Body of pancreas (tissue), 4 donors: ENCODE measurements around the gene ROBO1. TPM values are rescaled to one million over a fixed set of nuclear protein-coding genes. Genes with fewer than 3 reads are reported as not detected.

Source experiments
- ATAC-seq: fragments of 150-250 bp; one replicate; pipeline ENCODE4 v1.9.1; 2016
- DNase-seq, 4 donors: peaks; one replicate each; pipeline ENCODE4 v3.0.0-alpha.2; 2019
- H3K27ac ChIP-seq, 4 donors: fragments of 200-600 bp; sonication (generic); 1 replicate in 3 of 4; 2 replicates in 1 of 4; pipeline versions ENCODE4 v1.5.1 to v1.6.1; 2016 to 2019; ENCODE audit warnings: mild to moderate bottlenecking in 1 of 4, mixed read lengths in 1 of 4, moderate library complexity in 1 of 4
- H3K27me3 ChIP-seq, 2 donors: fragments of 200-600 bp; sonication (generic); one replicate each; pipeline ENCODE4 v1.6.0; 2016; ENCODE audit warnings: mild to moderate bottlenecking in 1 of 2
- H3K36me3 ChIP-seq, 2 donors: fragments of 200-600 bp; sonication (generic); replicated peaks in 1 of 2; 2 replicates each; pipeline ENCODE4 v1.5.1; 2016; ENCODE audit warnings: low read depth in 2 of 2; ENCODE audit not compliant: insufficient read depth in 1 of 2
- H3K4me1 ChIP-seq: fragments of 200-600 bp; sonication (generic); one replicate; pipeline ENCODE4 v1.6.0; 2016
- H3K4me3 ChIP-seq, 2 donors: fragments of 200-600 bp; sonication (generic); 1 replicate in 1 of 2; 2 replicates in 1 of 2; pipeline ENCODE4 v1.5.1; 2016 to 2019
- H3K9me3 ChIP-seq, 3 donors: fragments of 200-600 bp; sonication (generic); 1 replicate in 2 of 3; 2 replicates in 1 of 3; pipeline ENCODE4 v1.5.1; 2016
- CTCF ChIP-seq, 7 experiments: fragments of 450-650 bp in 4 of 7; fragments of 200-600 bp in 3 of 7; sonication (generic) in 3 of 7; IDR thresholded peaks; one replicate each; pipeline ENCODE4 v1.5.1; 2016 to 2019; ENCODE audit warnings: antibody characterized with exemption in 7 of 7
- POLR2A ChIP-seq, 3 donors: fragments of 450-650 bp; IDR thresholded peaks; one replicate each; pipeline ENCODE4 v1.6.1; 2016; ENCODE audit warnings: antibody characterized with exemption in 3 of 3, mild to moderate bottlenecking in 2 of 3
- WGBS, 2 donors: methylation state at CpG; one replicate each; pipeline ENCODE4 v1.1.5; 2017; 5-methylcytosine and 5-hydroxymethylcytosine counted together
- intact Hi-C: fragments of 100-400 bp; cut with DNase I; formaldehyde crosslinking; loops from one replicate; pipeline ENCODE4 v1.15.1; 2023
- total RNA-seq, 2 donors: library from RNA; depleted of rRNA; stranded (reverse); fragments of >200 nt; gene quantifications; one replicate each; pipeline ENCODE4 v1.1.0, GENCODE V29; 2016

ROBO1 gene
- total RNA-seq, 2 donors from 2014 or later, result 3.9 to 9.9 TPM

DNA sequence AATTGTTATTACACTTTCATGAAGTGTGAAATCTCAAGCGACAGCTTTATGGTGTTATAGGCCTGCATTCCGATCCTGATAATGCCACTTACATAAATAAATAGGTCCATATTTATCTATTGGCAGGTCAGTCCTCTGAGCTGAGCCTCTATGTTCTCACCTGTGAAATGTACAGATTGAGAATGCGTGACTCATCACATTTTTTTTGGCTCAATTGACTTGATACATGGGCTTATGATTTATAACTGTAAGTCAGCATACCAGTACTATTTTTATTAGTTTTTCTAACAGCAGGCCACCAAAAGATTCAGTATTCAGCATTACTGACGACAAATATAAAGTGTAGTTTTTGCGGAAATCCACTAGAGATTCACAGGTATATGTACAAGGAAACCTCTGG lies 344.4 kb downstream of the ROBO1 start:
- H3K27ac ChIP-seq, result no peak overlapping the region
- TF ChIP-seq POLR2A (IDR thresholded peaks at IDR 0.05) (no peak), CTCF (IDR thresholded peaks at IDR 0.05) (no peak)
- no peaks in the 10 kb centered on the region for H3K4me1 ChIP-seq
- no peaks in the 10 kb centered on the region for H3K36me3 ChIP-seq
- no peak overlapping the region for H3K4me3 ChIP-seq
- intact Hi-C loops, result no loop called here
- H3K27me3 ChIP-seq, result no peaks in the 10 kb centered on the region
- no peaks in the 10 kb centered on the region for H3K9me3 ChIP-seq
- no peak for ATAC-seq
- 64 to 77% methylated on average over 5 of the region's 5 CpGs for WGBS, 2 donors
- DNase-seq, result no peak

GRCh38 chr3:79421273-79421672 lies 346.5 kb downstream of the ROBO1 start:
- ATAC-seq (no peak), DNase-seq (no peak)
- Histone ChIP-seq H3K9me3 (no peaks in the 10 kb centered on the region), H3K27me3 (no peaks in the 10 kb centered on the region), H3K27ac (no peak overlapping the region), H3K36me3 (no peaks in the 10 kb centered on the region), H3K4me3 (no peak overlapping the region), H3K4me1 (no peaks in the 10 kb centered on the region)
- intact Hi-C loops, result no loop called here
- WGBS, 2 donors, result 45 to 49% methylated on average over 2 of the region's 2 CpGs
- no peak for TF ChIP-seq CTCF (IDR thresholded peaks at IDR 0.05)
- TF ChIP-seq POLR2A (IDR thresholded peaks at IDR 0.05), result no peak

DNA sequence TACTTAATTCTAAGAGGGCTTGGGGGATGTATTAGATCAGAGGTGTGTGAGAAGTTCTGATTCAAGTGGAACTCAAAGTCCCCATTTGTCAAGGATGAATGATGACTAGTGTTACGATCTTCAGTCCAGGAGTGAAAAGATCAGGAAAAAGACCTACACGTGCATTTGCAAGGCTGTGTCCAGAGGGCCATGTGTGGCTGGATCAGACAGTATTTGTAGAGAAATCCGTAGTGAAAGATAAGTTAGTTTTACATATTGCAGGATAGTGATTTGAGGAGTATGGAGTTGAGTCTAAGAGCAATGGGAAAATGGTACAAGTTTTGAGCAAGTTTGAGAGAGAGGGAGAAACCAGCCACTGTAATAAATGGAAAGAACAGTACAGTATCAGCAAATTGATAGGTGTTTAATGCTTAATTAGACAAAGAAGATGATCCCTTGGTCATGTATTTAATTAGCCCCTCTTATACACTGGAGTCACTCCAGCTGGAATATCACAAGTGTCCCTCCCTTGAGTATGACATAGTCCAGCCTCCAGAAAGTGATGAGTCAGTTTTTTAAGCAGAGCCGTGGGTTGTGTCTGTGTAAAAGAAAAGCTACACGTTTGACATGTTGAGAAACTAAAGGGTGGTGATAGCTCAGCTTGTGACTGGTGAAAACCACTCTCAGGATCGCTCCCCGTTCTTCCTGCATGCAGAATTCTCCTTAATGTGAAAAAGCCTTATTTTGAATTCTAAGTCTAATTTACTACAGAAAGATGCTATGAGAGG lies 348.8 kb downstream of the ROBO1 start:
- Histone ChIP-seq H3K27me3 (no peaks in the 10 kb centered on the region), H3K9me3 (no peaks in the 10 kb centered on the region), H3K4me3 (no peak overlapping the region), H3K27ac (no peak overlapping the region), H3K36me3 (no peaks in the 10 kb centered on the region), H3K4me1 (no peaks in the 10 kb centered on the region)
- DNase-seq, result peak in 1 of 4 donors; percentile 2
- TF ChIP-seq POLR2A (IDR thresholded peaks at IDR 0.05) (no peak), CTCF (IDR thresholded peaks at IDR 0.05) (no peak)
- intact Hi-C loops, result no loop called here
- ATAC-seq, result no peak
- WGBS, 2 donors, result 43 to 45% methylated on average over 7 of the region's 7 CpGs

- Histone ChIP-seq H3K27me3 (no peaks in the 10 kb centered on the region), H3K4me1 (no peaks in the 10 kb centered on the region), H3K27ac (no peak overlapping the region), H3K36me3 (no peaks in the 10 kb centered on the region), H3K9me3 (no peaks in the 10 kb centered on the region), H3K4me3 (no peak overlapping the region)
- 28 to 46% methylated on average over 3 of the region's 3 CpGs for WGBS, 2 donors
- TF ChIP-seq CTCF (IDR thresholded peaks at IDR 0.05), result no peak
- TF ChIP-seq POLR2A (IDR thresholded peaks at IDR 0.05), result no peak
- intact Hi-C loops, result no loop called here
- DNase-seq (no peak), ATAC-seq (no peak)
Measured at GRCh38 chr3:79415356-79415755, 352.4 kb downstream of the ROBO1 start.

DNA sequence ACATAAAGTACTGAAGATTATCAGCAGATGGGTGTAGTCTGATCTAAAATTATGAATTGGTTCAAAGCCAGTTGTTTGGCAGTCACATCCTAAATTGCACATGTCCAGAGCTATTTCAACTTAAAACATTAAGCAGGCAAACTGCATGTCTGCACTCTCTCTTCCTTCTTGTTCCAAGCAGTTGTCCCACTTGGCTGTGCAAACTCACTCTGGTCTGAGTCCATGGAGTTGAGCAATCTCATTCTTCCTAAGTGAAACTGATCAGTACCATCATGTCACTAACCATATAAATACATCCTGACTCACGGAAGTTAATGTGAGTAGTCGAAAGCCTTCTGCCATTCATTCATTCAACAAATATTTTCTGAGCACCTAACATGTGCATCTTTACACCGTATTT lies 353.0 kb downstream of the ROBO1 start:
- H3K4me1 ChIP-seq, result no peaks in the 10 kb centered on the region
- no peaks in the 10 kb centered on the region for H3K27me3 ChIP-seq
- WGBS, 2 donors, result 52 to 62% methylated on average over 3 of the region's 3 CpGs
- peak; percentile 65 for ATAC-seq
- intact Hi-C loops, result no loop called here
- no peaks in the 10 kb centered on the region for H3K9me3 ChIP-seq
- H3K27ac ChIP-seq, result no peak overlapping the region
- no peaks in the 10 kb centered on the region for H3K36me3 ChIP-seq
- TF ChIP-seq POLR2A (IDR thresholded peaks at IDR 0.05) (no peak), CTCF (IDR thresholded peaks at IDR 0.05) (no peak)
- peak; percentile 8 to 32 (median 16) for DNase-seq
- no peak overlapping the region for H3K4me3 ChIP-seq
